ENCODE measurements around the gene ZNF81. TPM values are rescaled to one million over a fixed set of nuclear protein-coding genes. Genes with fewer than 3 reads are reported as not detected.

Gene ZNF81
- total RNA-seq, 1 donor from 2014 or later = 2.8 TPM

- Histone ChIP-seq H3K27me3 (ENCODE audit: control insufficient read depth, insufficient read depth, low read length) (no peaks in the 10 kb centered on the region), H3K4me3 (ENCODE audit: low read depth, low read length) (no peak overlapping the region), H3K36me3 (ENCODE audit: control insufficient read depth, insufficient read depth, low read length) (no peaks in the 10 kb centered on the region)
- DNase-seq (ENCODE audit: low read depth) = no peak
- TF ChIP-seq CTCF (IDR thresholded peaks at IDR 0.05; ENCODE audit: insufficient read depth, low read length, poor library complexity, severe bottlenecking) = no peak
Measured at GRCh38 chrX:47850901-47851300, 14.2 kb downstream of the ZNF81 start.

- DNase-seq (ENCODE audit: low read depth) = no peak
- H3K27me3 ChIP-seq (ENCODE audit: control insufficient read depth, insufficient read depth, low read length) = no peaks in the 10 kb centered on the region
- TF ChIP-seq CTCF (IDR thresholded peaks at IDR 0.05; ENCODE audit: insufficient read depth, low read length, poor library complexity, severe bottlenecking) = no peak
- H3K4me3 ChIP-seq (ENCODE audit: low read depth, low read length) = no peak overlapping the region
- no peaks in the 10 kb centered on the region for H3K36me3 ChIP-seq (ENCODE audit: control insufficient read depth, insufficient read depth, low read length)
Measured at GRCh38 chrX:47854474-47854873, 17.8 kb downstream of the ZNF81 start.

GRCh38 chrX:47859686-47860085 is 23.0 kb downstream of the ZNF81 start:
- Histone ChIP-seq H3K4me3 (ENCODE audit: low read depth, low read length) (no peak overlapping the region), H3K27me3 (ENCODE audit: control insufficient read depth, insufficient read depth, low read length) (no peaks in the 10 kb centered on the region), H3K36me3 (ENCODE audit: control insufficient read depth, insufficient read depth, low read length) (no peaks in the 10 kb centered on the region)
- no peak for TF ChIP-seq CTCF (IDR thresholded peaks at IDR 0.05; ENCODE audit: insufficient read depth, low read length, poor library complexity, severe bottlenecking)
- DNase-seq (ENCODE audit: low read depth) = no peak

- no peak for DNase-seq (ENCODE audit: low read depth)
- H3K4me3 ChIP-seq (ENCODE audit: low read depth, low read length) = no peak overlapping the region
- no peak for TF ChIP-seq CTCF (IDR thresholded peaks at IDR 0.05; ENCODE audit: insufficient read depth, low read length, poor library complexity, severe bottlenecking)
- H3K36me3 ChIP-seq (ENCODE audit: control insufficient read depth, insufficient read depth, low read length) = no peaks in the 10 kb centered on the region
- no peaks in the 10 kb centered on the region for H3K27me3 ChIP-seq (ENCODE audit: control insufficient read depth, insufficient read depth, low read length)
Measured at GRCh38 chrX:47862680-47863079, 26.0 kb downstream of the ZNF81 start.

GRCh38 chrX:47863187-47863586 is 26.5 kb downstream of the ZNF81 start:
- DNase-seq (ENCODE audit: low read depth) = no peak
- H3K36me3 ChIP-seq (ENCODE audit: control insufficient read depth, insufficient read depth, low read length) = no peaks in the 10 kb centered on the region
- no peak for TF ChIP-seq CTCF (IDR thresholded peaks at IDR 0.05; ENCODE audit: insufficient read depth, low read length, poor library complexity, severe bottlenecking)
- H3K27me3 ChIP-seq (ENCODE audit: control insufficient read depth, insufficient read depth, low read length) = no peaks in the 10 kb centered on the region
- H3K4me3 ChIP-seq (ENCODE audit: low read depth, low read length) = no peak overlapping the region

GRCh38 chrX:47864300-47864699 is 27.6 kb downstream of the ZNF81 start:
- H3K36me3 ChIP-seq (ENCODE audit: control insufficient read depth, insufficient read depth, low read length) = no peaks in the 10 kb centered on the region
- H3K27me3 ChIP-seq (ENCODE audit: control insufficient read depth, insufficient read depth, low read length) = no peaks in the 10 kb centered on the region
- DNase-seq (ENCODE audit: low read depth) = no peak
- H3K4me3 ChIP-seq (ENCODE audit: low read depth, low read length) = no peak overlapping the region
- no peak for TF ChIP-seq CTCF (IDR thresholded peaks at IDR 0.05; ENCODE audit: insufficient read depth, low read length, poor library complexity, severe bottlenecking)

Data from kidney epithelial cell (primary cell).